GM19351 (cell line): ENCODE results near the gene DNAJC6.
"Not testable (repeated sequence)": the region's sequence is repeated elsewhere in the genome, so short reads cannot be mapped to it uniquely, and the experiment has no call there.

Source experiments
- ATAC-seq: cut with Tn5 transposase; IDR thresholded peaks from one replicate; pipeline ENCODE4 v1.9.1; 2021; ENCODE audit warnings: mild to moderate bottlenecking, moderate library complexity; ENCODE audit not compliant: unreplicated experiment

DNAJC6 gene

DNA sequence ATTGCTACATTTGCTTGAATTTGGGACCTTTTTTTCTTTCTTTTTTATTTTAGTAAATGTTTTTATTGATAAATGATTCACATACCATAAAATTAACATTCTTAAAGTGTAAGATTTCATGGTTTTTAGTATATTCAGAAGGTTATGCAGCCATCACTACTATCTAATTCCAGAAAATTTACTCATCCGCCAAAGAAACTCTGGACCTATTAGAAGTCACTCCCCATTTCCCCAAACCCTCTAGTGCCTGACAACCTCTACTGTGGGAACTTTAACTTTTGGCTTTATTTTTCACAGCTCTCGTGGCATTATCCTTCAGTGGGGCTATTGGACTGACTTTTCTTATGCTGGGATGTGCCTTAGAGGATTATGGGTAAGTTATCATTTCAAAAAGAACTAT is 115.7 kb downstream of the DNAJC6 start:
- ATAC-seq = no peak

DNA sequence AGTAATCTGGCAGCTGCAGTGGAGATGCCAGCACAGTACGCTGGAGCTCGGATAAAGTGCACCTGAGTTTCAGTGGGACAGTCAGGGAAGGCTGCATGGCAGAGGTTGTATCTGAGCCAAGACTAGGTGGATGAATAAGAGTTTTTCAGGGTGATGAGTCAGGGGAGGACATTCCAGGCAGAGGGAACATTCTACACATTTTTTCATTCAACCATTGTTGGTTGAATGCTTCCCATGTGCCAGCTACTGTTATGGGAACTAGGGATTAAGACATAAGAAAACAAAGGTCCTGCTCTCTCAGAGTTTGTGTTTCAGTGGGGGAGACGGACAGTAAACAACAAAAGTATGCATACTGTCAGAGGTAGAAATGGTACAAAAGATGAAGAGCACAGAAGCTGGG is 116.4 kb downstream of the DNAJC6 start:
- no peak for ATAC-seq

DNA sequence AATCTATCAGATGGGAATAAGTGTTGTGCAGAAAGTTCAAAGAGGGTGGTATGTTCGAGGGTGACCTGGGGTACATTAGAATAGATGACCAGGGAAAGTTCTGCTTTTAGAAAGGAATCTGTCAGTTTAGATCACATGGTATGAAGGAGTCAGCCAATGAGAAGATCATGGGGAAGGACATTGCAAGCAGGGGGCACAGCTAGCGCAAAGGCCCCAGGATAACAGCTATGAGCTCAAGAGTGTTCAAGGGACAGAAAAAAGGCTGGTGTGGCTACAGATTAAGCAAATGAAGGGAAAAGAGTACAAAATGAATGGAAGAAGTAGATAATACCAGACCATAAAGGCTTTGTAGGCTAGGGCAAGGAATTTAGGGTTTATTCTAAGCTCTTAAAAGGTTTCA is 119.7 kb downstream of the DNAJC6 start:
- ATAC-seq = no peak

DNA sequence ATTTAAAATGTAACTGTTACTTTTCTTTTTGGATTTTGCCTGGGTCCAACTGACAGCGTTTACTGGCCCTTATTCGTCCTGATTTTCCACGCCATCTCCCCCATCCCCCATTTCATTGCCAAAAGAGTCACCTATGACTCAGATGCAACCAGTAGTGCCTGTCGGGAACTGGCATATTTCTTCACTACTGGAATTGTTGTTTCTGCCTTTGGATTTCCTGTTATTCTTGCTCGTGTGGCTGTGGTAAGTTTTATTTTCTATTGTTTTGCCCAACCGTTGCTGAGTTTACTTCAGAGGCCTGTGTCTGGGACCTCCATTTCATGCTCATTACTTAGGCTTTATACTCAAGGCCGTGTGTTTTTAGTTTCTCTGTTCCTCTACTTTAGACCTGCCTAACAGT is 120.5 kb downstream of the DNAJC6 start:
- ATAC-seq = no peak

DNA sequence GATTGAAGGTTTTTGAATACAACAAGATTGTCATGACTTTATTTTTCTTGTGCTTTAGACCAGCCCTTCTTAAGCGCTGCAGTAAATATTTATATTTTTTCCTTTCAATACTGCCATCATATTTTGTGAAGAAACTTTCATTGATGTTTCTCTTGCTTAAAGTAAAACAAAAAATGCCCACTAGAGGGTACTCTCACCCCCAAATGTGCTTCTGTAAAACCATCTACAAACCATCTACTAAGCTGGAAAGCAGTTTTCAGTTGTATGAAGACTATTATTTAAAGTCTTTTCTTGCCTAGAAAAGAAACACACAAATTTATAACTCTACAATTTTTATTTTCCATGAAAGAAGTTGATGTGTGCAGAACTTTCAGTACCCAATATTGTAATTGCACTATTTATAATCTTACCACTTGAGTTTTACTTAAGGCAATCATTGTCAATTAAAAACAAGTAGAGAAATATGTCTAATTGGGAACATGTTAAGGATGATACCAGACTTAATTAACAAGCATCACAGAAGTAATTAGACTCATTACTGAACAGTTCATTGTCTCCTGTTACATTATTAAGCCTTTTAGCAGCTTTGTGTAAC is 121.9 kb downstream of the DNAJC6 start:
- peak; percentile 74 for ATAC-seq

DNA sequence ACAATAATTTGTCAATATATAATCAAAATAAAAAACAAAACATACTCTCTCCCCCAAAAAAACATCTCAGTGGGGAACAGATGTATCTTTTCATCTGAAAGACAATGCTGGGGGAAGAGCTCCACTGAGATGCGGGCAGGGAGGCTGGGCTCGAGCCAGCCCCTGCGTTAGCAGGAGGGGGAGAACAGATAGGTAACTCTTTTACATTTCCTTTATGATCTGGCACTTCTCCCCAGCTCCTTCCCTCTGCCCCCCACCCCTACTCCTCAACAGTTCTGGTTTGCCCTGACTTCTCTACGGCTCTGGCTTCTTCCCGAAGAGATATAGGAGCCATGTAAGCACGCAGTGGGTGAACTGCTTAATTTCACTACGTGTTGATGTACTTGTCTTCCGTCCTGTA is 123.6 kb downstream of the DNAJC6 start:
- ATAC-seq = no peak

DNA sequence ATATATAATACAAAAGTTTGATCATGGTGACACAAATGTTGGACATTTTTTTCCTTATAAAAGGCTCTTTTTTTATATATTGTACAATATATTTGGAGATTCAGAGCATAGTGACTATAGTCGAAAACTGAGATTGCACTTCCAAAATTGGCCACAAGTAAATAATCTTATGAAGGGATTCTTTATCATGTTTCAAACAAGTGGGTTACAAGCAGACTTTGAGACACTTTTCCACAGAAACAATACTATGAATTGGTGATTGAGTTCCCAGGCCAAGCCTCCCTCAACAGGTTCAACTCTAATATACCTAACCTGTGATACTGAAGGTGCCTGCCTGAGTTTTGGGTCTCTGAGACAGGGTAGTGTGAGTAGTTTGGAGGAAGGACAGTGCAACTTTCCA is 124.9 kb downstream of the DNAJC6 start:
- ATAC-seq = no peak

DNA sequence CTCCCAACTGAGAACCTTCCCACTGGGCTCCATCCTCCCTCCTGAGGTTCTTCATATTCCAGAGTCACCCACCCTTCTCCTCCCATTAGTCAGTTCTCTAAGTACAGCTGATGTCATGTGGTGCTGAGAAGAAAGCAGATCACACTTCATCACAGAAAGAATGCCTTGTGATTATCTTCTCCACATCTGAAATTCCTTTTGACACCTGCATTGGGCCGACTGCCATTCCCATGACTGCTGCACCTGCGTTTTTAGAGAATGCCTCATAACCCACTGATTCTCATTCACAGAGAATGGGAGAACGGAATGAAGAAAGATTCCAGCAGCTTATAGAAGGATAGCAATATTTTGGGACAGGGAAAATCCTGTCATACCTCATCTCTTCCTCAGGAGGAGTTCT is 125.4 kb downstream of the DNAJC6 start:
- no peak for ATAC-seq

DNA sequence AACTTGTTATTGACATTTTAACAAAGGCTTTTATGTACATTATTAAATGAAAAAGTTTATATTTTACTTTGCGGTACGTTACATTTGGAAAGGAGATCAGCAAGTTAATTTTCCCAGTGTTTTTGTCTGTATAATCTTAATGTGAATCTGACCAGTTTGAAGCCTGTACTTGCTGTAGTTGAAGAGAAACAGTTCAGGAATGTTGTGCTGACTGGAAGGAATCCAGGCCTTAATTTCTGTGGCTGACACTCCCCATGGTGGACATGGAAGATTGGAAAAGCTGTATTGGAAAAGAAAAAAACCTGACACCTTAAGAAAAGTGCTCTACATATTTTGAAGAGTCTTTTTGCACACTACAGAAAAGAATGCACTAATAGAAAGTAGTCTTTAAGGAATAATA is 126.6 kb downstream of the DNAJC6 start:
- ATAC-seq = no peak

DNA sequence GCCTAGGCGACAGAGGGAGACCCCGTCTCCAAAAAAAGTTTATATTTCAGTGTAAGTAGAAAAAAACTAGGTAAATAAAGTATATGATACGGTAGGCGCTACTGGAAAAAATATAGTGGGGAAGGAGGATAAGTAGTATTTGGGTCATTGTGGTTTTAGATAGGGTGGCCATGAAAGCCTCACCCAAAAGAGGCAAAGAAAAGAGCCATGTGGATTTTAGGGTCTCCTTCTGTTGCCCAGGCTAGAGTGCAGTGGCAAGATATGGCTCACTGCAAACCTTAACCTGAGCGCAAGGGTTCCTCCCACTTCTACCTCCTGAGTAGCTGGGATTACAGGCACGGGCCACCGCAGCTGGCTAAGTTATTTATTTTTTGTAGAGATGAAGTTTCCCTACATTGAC is 128.3 kb downstream of the DNAJC6 start:
- no peak for ATAC-seq

DNA sequence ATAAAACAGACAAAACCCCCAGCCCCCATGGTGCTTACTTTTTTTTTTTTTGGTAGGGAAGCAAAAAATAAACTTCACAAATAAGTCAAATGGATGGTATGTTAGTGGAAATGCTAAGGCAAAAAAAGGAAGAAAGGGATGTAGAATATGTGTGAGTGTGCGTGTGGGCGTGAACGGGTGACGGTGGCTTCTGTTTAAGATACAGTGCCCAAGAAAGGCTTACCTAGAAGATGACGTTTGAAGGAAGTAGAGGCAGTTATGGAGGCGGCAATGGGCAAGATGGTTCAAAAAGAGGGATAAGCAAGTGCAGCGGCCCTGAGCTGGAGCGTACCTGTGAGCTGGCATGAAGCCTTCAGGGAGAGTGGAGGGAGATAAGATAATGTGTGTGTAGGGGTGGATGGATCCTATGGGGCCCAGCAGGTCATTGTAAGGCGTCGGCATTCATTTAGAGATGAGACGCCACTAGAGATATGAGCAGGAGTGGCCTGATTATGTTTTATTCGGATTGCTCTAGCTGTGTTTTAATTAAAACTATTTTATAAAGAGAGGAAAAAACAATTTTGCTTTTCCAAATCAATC is 131.1 kb downstream of the DNAJC6 start:
- no peak for ATAC-seq

DNA sequence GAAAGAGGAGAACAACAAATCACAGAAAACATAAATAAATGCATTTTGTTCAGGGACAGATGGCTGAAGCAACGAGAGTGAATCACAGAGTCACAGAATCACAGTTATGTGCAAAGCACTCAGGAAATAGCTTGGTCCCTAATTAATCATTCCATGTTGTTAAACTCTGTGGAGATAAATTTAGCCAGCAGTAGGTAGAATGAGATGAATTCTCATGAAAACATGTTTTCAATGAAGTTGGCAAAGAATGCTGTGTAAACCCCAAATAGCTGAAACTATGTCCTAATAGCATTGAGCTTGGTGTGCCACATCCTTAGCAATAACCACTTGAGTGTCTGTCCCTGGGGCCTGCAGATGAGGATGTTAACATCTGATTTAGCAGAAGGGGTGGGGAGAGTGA is 131.6 kb downstream of the DNAJC6 start:
- no peak for ATAC-seq

DNA sequence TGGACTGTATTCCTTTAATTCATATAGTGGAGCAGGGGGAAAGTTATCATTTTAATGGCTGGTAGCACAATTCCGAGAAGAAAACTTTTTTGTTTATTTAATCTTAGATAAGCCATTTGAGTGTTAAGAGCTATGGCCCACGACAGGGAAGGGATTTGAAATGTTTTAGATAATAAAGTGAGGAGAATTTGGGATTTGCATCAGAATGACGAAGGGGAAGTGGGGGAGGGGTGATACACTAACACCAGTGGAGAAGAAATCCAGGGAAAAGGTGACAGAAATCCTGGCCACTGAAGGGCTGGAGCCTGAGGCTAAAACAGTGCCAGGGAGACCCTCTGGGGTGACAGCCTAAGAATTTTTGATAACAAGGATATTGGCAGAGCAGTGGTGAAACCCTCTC is 132.1 kb downstream of the DNAJC6 start:
- ATAC-seq = no peak

DNA sequence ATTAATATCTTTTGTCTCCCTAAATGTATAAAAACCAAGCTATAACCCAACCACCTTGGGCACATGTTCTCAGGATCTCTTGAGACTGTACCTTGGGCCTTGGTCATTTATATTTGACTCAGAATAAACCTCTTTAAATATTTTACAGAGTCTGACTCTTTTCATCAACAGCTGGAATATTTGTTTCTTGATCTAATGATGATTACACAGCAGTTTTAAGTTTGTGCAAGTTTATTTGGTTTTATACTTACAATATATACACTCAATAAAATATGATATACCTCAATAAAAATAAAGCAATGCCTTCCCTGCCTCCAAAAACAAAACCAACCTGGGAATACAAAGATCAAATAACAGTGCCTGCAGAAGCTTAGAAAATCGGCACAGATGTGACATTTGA is 133.1 kb downstream of the DNAJC6 start:
- ATAC-seq = no peak

DNA sequence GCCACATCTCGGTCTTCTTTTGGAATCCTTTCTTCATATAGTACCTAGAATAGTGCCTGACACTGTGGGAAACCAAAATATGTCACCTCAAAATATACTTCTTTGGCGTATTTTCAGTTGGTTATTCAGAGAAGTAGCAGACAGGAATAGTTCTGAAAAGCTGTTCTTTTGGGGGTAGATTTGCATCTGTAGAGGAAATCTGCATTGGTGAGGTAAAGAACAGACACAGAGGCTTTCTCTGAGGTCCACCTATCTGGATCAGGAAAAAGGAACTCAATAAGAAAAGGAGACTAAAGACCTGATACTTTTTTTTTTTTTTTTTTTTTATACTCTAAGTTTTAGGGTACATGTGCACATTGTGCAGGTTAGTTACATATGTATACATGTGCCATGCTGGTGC is 134.3 kb downstream of the DNAJC6 start:
- no peak for ATAC-seq

DNA sequence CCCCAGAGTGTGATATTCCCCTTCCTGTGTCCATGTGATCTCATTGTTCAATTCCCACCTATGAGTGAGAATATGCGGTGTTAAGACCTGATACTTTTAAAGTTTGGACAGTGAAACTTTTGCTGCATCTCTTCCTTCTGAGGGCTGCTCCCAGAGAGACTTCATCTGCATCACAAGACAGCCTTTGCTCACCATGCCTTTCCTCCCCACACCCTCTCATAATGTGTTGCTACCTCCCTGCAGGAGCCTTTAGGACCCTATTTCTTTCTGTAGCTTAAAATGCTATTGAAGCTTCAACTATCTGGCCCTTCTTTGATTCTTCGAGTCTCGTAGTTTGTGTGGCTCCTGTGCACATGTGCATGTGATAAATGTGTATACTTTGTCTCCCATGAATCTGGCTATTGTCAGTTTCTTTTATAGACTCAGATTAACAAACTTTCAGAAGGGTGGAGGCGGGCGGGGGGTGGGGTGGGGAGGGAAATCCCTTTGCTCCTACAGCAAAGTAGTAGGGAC is 134.8 kb downstream of the DNAJC6 start:
- ATAC-seq = no peak

DNA sequence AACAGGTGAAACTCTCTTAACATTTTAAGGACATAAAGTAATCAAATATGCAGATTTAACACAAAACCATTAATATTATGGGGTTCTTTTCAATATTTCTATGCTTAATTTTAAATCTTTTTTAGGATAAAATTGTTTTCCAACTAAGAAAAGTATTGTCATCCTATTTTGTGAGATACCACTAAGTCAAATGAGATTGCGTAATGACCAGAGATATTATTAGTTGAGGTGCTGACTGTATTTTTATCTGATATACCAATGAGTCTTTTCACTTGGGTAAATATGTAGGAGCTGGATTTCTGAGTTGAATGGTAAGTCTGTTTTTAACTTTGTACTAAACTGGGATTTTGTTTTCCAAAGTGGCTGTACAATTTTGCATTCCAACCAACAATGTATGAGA is 136.5 kb downstream of the DNAJC6 start:
- no peak for ATAC-seq

DNA sequence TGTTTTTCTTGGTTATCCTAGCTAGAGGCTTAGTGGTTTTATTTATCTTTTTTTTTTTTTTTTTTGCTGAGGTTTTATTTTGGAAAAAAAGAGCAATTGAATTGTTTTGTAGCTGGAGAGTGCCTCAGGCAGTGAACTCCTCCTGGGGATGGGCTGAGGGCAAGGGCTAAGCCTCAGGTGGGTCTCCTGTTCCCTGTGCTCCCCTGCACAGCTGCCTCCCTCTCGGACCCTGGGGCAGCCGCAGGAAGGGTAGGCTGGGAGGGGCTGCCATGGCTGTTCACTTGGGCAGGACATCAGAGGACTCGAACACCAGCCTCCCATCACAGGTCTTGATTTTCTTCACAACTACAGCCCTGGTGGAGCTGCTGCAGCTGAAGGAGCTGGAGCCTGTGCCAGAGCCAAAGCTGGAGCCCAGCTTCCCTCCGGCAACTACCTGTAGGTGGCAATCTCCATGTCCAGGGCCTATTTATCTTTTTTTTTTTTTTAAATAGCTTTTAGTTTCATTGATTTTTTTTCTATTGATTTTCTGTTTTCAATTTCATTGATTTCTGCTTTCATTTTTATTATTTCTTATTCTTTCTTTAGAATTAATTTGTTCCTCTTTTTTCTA is 140.0 kb downstream of the DNAJC6 start:
- ATAC-seq = no peak

DNA sequence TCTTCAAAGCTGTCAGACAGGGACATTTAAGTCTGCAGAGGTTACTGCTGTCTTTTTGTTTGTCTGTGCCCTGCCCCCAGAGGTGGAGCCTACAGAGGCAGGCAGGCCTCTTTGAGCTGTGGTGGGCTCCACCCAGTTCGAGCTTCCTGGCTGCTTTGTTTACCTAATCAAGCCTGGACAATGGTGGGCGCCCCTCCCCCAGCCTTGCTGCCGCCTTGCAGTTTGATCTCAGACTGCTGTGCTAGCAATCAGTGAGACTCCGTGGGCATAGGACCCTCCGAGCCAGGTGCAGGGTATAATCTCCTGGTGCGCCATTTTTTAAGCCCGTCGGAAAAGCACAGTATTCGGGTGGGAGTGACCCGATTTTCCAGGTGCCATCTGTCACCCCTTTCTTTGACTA is 146.3 kb downstream of the DNAJC6 start:
- ATAC-seq = not testable (repeated sequence)

DNA sequence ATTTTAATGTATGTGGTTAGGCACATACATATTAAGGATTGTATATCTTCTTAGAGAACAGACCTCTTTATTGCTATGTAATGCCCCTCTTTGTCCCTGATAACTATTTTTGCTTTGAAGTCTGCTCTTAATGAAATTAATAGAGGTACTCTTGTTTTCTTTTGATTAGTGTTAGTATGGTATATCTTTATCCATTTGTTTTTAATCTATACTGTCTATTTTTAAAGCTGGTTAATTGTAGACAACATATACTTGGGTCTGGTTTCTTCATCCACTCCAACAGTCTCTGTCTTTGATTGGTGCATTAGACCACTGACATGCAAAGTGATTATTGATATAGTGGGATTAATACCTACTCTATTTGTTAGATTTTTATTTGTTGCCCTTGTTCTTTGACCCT is 147.1 kb downstream of the DNAJC6 start:
- no peak for ATAC-seq

DNA sequence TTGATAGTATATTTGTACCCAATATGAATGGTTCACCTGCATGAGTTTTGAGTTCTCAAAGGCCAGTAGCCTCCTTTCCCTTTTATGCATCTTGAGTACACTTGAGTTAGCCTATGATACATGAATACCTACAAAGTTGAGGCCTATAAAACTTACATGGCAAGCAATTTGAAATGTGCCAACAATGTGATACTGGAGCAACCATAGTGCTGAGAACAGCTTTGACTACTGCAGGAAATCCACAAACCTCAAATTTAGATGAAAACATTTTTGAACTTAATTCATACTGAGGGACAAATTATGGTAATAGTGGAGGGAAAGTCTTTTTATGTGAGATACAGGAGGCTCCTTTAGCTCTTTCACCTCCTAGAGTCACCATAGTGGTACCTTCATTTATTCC is 148.5 kb downstream of the DNAJC6 start:
- no peak for ATAC-seq

DNA sequence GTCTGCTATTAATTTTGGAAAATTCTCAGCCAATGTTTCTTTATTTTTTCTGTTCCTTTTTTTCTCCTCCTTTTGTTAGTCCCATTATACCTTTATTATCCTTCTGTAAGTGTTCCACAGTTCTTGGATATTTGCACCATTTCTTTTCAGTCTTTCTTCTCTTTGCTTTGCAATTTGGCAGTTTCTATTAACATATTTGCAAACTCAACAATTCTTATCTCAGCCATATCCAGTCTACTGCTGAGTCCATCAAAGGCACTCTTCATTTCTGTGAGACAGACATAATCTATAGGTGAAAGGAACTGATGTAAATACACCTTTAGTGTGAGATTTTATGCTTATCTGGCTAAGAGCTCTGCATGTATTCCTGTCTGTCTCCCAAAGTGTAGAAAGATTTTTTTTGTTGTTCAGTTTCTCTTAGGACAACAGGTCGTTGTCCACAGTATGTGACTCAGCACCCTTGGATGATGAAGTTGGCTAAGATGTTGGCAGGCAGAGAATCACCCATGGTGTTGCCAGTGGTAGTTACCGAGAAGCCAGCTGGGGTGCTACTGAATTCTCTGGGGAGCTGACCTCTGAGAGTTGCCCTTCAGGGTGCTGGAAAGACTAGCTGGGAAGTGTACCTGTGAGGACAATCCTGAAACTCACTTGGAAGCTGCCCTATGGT is 149.5 kb downstream of the DNAJC6 start:
- peak; percentile 42 for ATAC-seq
